GM12874 (cell line): ENCODE data around the gene SEC14L2.
A peak's percentile ranks its signal among the peaks of the same experiment; 100 is the strongest.

Source experiments
- CTCF ChIP-seq: IDR thresholded peaks from 2 replicates; pipeline ENCODE4 v1.5.1; 2011; ENCODE audit warnings: low read depth, mild to moderate bottlenecking, control low read depth, low read length, moderate library complexity; ENCODE audit not compliant: insufficient read depth

The SEC14L2 gene

GRCh38 chr22:30444632-30445437 lies 48.0 kb downstream of the SEC14L2 start:
- peak; percentile 79 for TF ChIP-seq CTCF

GRCh38 chr22:30445438-30446145 lies 48.8 kb downstream of the SEC14L2 start:
- no peak for TF ChIP-seq CTCF

GRCh38 chr22:30447656-30448055 lies 50.8 kb downstream of the SEC14L2 start:
- TF ChIP-seq CTCF, result no peak

- TF ChIP-seq CTCF, result no peak
Measured at GRCh38 chr22:30452861-30453260, 56.0 kb downstream of the SEC14L2 start.

GRCh38 chr22:30453731-30454510 lies 57.1 kb downstream of the SEC14L2 start:
- no peak for TF ChIP-seq CTCF

- TF ChIP-seq CTCF, result no peak
Measured at GRCh38 chr22:30455075-30455840, 58.4 kb downstream of the SEC14L2 start.
